Neural cell (in vitro differentiated cells): ENCODE data around the gene RPLP2. TPM values are rescaled to one million over a fixed set of nuclear protein-coding genes. Genes with fewer than 3 reads are reported as not detected.

ENCODE experiments used
- H2AFZ ChIP-seq: fragments of 200-600, 300-800 bp; sonication (generic), shearing (Covaris generic); 2 replicates; pipeline ENCODE4 v1.6.0; 2014; ENCODE audit warnings: low read depth, mild to moderate bottlenecking, antibody characterized with exemption, low read length, moderate library complexity
- H3F3A ChIP-seq: fragments of 200-600 bp; shearing (Covaris generic); 2 replicates; pipeline ENCODE4 v1.6.1; 2016; ENCODE audit warnings: mild to moderate bottlenecking, moderate library complexity, mixed read lengths, antibody characterized with exemption, low read length; ENCODE audit not compliant: insufficient read depth, poor library complexity, severe bottlenecking
- H3K27ac ChIP-seq: fragments of 200-600, 300-800 bp; sonication (generic), shearing (Covaris generic); 2 replicates; pipeline ENCODE4 v1.5.1; 2014; ENCODE audit warnings: mild to moderate bottlenecking, low read length, moderate library complexity
- H3K27me3 ChIP-seq: fragments of 300-800, 200-600 bp; sonication (generic), shearing (Covaris generic); 2 replicates; pipeline ENCODE4 v1.6.0; 2014; ENCODE audit warnings: mild to moderate bottlenecking, low read depth, low read length, moderate library complexity; ENCODE audit not compliant: insufficient read depth
- H3K36me3 ChIP-seq: fragments of 300-800, 200-600 bp; sonication (generic), shearing (Covaris generic); 2 replicates; pipeline ENCODE4 v1.5.1; 2014; ENCODE audit warnings: mild to moderate bottlenecking, antibody characterized with exemption, low read length, moderate library complexity; ENCODE audit not compliant: insufficient read depth
- H3K4me2 ChIP-seq: fragments of 300-800, 200-600 bp; sonication (generic), shearing (Covaris generic); 2 replicates; pipeline ENCODE4 v1.6.0; 2014; ENCODE audit warnings: mild to moderate bottlenecking, low read length
- H3K4me3 ChIP-seq: fragments of 300-800, 200-600 bp; sonication (generic), shearing (Covaris generic); 2 replicates; pipeline ENCODE4 v1.5.1; 2014; ENCODE audit warnings: mild to moderate bottlenecking, low read length, moderate library complexity
- H3K79me2 ChIP-seq: fragments of 200-600 bp; shearing (Covaris generic); replicated peaks from 2 replicates; pipeline ENCODE4 v1.6.0; 2014; ENCODE audit warnings: mild to moderate bottlenecking, low read length, moderate library complexity; ENCODE audit not compliant: insufficient read depth
- H3K9ac ChIP-seq: fragments of 300-800, 200-600 bp; sonication (generic), shearing (Covaris generic); 2 replicates; pipeline ENCODE4 v1.6.1; 2016; ENCODE audit warnings: mild to moderate bottlenecking, low read length, mixed read lengths
- H3K9me2 ChIP-seq: fragments of 200-600 bp; shearing (Covaris generic); 2 replicates; pipeline ENCODE4 v1.6.1; 2016; ENCODE audit warnings: mild to moderate bottlenecking, low read length, mixed read lengths; ENCODE audit not compliant: insufficient read depth
- H3K9me3 ChIP-seq: fragments of 200-600, 300-800 bp; sonication (generic), shearing (Covaris generic); 2 replicates; pipeline ENCODE4 v1.6.1; 2016; ENCODE audit warnings: mild to moderate bottlenecking, mixed run types, low read length, moderate library complexity, mixed read lengths
- H4K20me1 ChIP-seq: fragments of 200-600 bp; shearing (Covaris generic); 2 replicates; pipeline ENCODE4 v1.6.1; 2016; ENCODE audit warnings: mild to moderate bottlenecking, mixed run types; ENCODE audit not compliant: insufficient read depth
- CTCF ChIP-seq: fragments of 450-650 bp; IDR thresholded peaks from 2 replicates; pipeline ENCODE4 v1.5.1; 2014; ENCODE audit warnings: antibody characterized with exemption, mild to moderate bottlenecking, moderate library complexity; ENCODE audit not compliant: poor library complexity, severe bottlenecking
- EP300 ChIP-seq: fragments of 450-650 bp; conservative IDR thresholded peaks from 2 replicates; pipeline ENCODE4 v1.6.1; 2014; ENCODE audit warnings: antibody characterized with exemption, mild to moderate bottlenecking, moderate library complexity; ENCODE audit not compliant: poor library complexity, severe bottlenecking
- EZH2 ChIP-seq: fragments of 200-600, 300-800 bp; shearing (Covaris generic), sonication (generic); IDR thresholded peaks from 2 replicates; pipeline ENCODE4 v1.6.1; 2014; ENCODE audit warnings: antibody characterized with exemption, low read length, borderline replicate concordance, mild to moderate bottlenecking; ENCODE audit not compliant: insufficient read depth, poor library complexity, severe bottlenecking
- MXI1 ChIP-seq: fragments of 450-650 bp; conservative IDR thresholded peaks from 2 replicates; pipeline ENCODE4 v1.6.1; 2014; ENCODE audit warnings: antibody characterized with exemption, mild to moderate bottlenecking; ENCODE audit not compliant: poor library complexity, severe bottlenecking
- POLR2AphosphoS5 ChIP-seq: IDR thresholded peaks from 2 replicates; pipeline ENCODE4 v1.6.1; 2012
- RAD21 ChIP-seq: fragments of 450-650 bp; conservative IDR thresholded peaks from 2 replicates; pipeline ENCODE4 v1.6.1; 2014; ENCODE audit warnings: antibody characterized with exemption, mild to moderate bottlenecking, moderate library complexity
- TAF1 ChIP-seq: IDR thresholded peaks from 2 replicates; pipeline ENCODE4 v1.6.1; 2012; ENCODE audit warnings: low read depth
- polyA plus RNA-seq: library from polyadenylated mRNA; depleted of rRNA; stranded (reverse); fragments of >200 nt; gene quantifications from 2 replicates; pipeline ENCODE4 v1.2.3, GENCODE V29; 2014
- TF ChIP-seq, protein P1 (sequence below): IDR thresholded peaks from 2 replicates; pipeline ENCODE4 v1.6.1; 2012; ENCODE audit warnings: borderline replicate concordance

Gene RPLP2
- polyA plus RNA-seq, 1 donor from 2014 or later = 147 TPM

- Histone ChIP-seq H3K4me2 (no peak overlapping the region), H3K9ac (no peak overlapping the region), H3K27me3 (no peaks in the 10 kb centered on the region), H3F3A (no peaks in the 10 kb centered on the region), H3K4me3 (no peak overlapping the region), H3K9me3 (no peaks in the 10 kb centered on the region), H3K27ac (no peak overlapping the region), H2AFZ (no peak overlapping the region), H3K36me3 (no peaks in the 10 kb centered on the region), H3K9me2 (no peaks in the 10 kb centered on the region), H4K20me1 (no peaks in the 10 kb centered on the region), H3K79me2 (no peaks in the 10 kb centered on the region)
- TF ChIP-seq, protein P1, sequence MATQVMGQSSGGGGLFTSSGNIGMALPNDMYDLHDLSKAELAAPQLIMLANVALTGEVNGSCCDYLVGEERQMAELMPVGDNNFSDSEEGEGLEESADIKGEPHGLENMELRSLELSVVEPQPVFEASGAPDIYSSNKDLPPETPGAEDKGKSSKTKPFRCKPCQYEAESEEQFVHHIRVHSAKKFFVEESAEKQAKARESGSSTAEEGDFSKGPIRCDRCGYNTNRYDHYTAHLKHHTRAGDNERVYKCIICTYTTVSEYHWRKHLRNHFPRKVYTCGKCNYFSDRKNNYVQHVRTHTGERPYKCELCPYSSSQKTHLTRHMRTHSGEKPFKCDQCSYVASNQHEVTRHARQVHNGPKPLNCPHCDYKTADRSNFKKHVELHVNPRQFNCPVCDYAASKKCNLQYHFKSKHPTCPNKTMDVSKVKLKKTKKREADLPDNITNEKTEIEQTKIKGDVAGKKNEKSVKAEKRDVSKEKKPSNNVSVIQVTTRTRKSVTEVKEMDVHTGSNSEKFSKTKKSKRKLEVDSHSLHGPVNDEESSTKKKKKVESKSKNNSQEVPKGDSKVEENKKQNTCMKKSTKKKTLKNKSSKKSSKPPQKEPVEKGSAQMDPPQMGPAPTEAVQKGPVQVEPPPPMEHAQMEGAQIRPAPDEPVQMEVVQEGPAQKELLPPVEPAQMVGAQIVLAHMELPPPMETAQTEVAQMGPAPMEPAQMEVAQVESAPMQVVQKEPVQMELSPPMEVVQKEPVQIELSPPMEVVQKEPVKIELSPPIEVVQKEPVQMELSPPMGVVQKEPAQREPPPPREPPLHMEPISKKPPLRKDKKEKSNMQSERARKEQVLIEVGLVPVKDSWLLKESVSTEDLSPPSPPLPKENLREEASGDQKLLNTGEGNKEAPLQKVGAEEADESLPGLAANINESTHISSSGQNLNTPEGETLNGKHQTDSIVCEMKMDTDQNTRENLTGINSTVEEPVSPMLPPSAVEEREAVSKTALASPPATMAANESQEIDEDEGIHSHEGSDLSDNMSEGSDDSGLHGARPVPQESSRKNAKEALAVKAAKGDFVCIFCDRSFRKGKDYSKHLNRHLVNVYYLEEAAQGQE = no peak
- no peak for TF ChIP-seq TAF1
Observed at GRCh38 chr11:761526-762108, 48.1 kb upstream of the RPLP2 start.

- TF ChIP-seq MXI1 (no peak), CTCF (no peak), POLR2AphosphoS5 (no peak), RAD21 (no peak)
- H4K20me1 ChIP-seq = no peaks in the 10 kb centered on the region
- H3K4me3 ChIP-seq = no peak overlapping the region
- no peak overlapping the region for H2AFZ ChIP-seq
- no peaks in the 10 kb centered on the region for H3K79me2 ChIP-seq
- H3K9me2 ChIP-seq = no peaks in the 10 kb centered on the region
- H3K36me3 ChIP-seq = no peaks in the 10 kb centered on the region
- H3K9me3 ChIP-seq = no peaks in the 10 kb centered on the region
- H3K27me3 ChIP-seq = no peaks in the 10 kb centered on the region
- no peak overlapping the region for H3K27ac ChIP-seq
- no peaks in the 10 kb centered on the region for H3F3A ChIP-seq
- no peak overlapping the region for H3K4me2 ChIP-seq
- H3K9ac ChIP-seq = no peak overlapping the region
Observed at GRCh38 chr11:762421-763072, 47.2 kb upstream of the RPLP2 start.

DNA sequence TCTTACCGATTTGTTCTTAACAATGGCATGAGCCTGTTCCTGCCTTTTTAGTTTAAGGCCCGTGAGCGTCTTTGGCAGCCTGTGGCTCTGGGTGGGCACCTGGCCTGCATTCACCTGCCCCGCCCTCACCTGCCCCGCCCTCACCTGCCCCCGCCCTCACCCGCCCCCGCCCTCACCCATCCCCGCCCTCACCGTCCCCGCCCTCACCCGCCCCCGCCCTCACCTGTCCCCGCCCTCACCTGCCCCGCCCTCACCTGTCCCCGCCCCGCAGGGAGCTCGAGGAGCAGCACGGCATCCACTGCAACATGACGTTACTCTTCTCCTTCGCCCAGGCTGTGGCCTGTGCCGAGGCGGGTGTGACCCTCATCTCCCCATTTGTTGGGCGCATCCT is 46.7 kb upstream of the RPLP2 start:
- Histone ChIP-seq H3K9me2 (no peaks in the 10 kb centered on the region), H3F3A (no peaks in the 10 kb centered on the region), H3K27ac (no peak overlapping the region), H3K9ac (no peak overlapping the region), H3K36me3 (no peaks in the 10 kb centered on the region), H3K4me2 (no peak overlapping the region), H3K9me3 (no peaks in the 10 kb centered on the region), H3K4me3 (no peak overlapping the region), H3K27me3 (no peaks in the 10 kb centered on the region), H2AFZ (no peak overlapping the region), H3K79me2 (no peaks in the 10 kb centered on the region), H4K20me1 (no peaks in the 10 kb centered on the region)
- TF ChIP-seq EZH2 (no peak), MXI1 (no peak), EP300 (no peak)
